OCI-LY1 (cell line): ENCODE data around the gene PLEKHA6.

Experiments
- H2AFZ ChIP-seq: fragments of 200-600 bp; sonication (generic), shearing (Covaris generic); 2 replicates; pipeline ENCODE4 v1.6.0; 2014; ENCODE audit warnings: antibody characterized with exemption, mild to moderate bottlenecking, low read length
- H3F3A ChIP-seq: fragments of 200-600 bp; sonication (generic), shearing (Covaris generic); 2 replicates; pipeline ENCODE4 v1.6.0; 2014; ENCODE audit warnings: mild to moderate bottlenecking, antibody characterized with exemption, low read length, moderate library complexity; ENCODE audit not compliant: insufficient read depth
- H3K27ac ChIP-seq: fragments of 200-600 bp; sonication (generic); 2 replicates; pipeline ENCODE4 v1.5.1; 2014; ENCODE audit warnings: low read length, mixed run types, mild to moderate bottlenecking, low read depth; ENCODE audit not compliant: poor library complexity, severe bottlenecking
- H3K27me3 ChIP-seq: fragments of 200-600 bp; sonication (generic); 2 replicates; pipeline ENCODE4 v1.6.0; 2014; ENCODE audit warnings: antibody characterized with exemption, mild to moderate bottlenecking, low read length, moderate library complexity; ENCODE audit not compliant: insufficient read depth
- H3K36me3 ChIP-seq: fragments of 200-600 bp; sonication (generic); 2 replicates; pipeline ENCODE4 v1.6.1; 2014; ENCODE audit warnings: mild to moderate bottlenecking, antibody characterized with exemption, low read length, moderate library complexity, mixed read lengths; ENCODE audit not compliant: insufficient read depth
- H3K4me1 ChIP-seq: fragments of 200-600 bp; sonication (generic); 2 replicates; pipeline ENCODE4 v1.5.1; 2014; ENCODE audit warnings: mild to moderate bottlenecking, low read length, moderate library complexity; ENCODE audit not compliant: insufficient read depth, severe bottlenecking
- H3K4me2 ChIP-seq: fragments of 200-600 bp; sonication (generic), shearing (Covaris generic); 2 replicates; pipeline ENCODE4 v1.6.1; 2014; ENCODE audit warnings: low read length
- H3K4me3 ChIP-seq: fragments of 200-600 bp; sonication (generic); 2 replicates; pipeline ENCODE4 v1.5.1; 2014; ENCODE audit warnings: low read length, low read depth, mild to moderate bottlenecking, mixed read lengths; ENCODE audit not compliant: poor library complexity, severe bottlenecking
- H3K79me2 ChIP-seq: fragments of 200-600 bp; shearing (Covaris generic); 2 replicates; pipeline ENCODE4 v1.6.1; 2016; ENCODE audit warnings: mixed run types, low read length, mixed read lengths; ENCODE audit not compliant: insufficient read depth
- H3K9ac ChIP-seq: fragments of 200-600 bp; sonication (generic), shearing (Covaris generic); 2 replicates; pipeline ENCODE4 v1.6.1; 2014; ENCODE audit warnings: mild to moderate bottlenecking, low read length, mixed read lengths
- H3K9me2 ChIP-seq: fragments of 200-600 bp; sonication (generic), shearing (Covaris generic); 2 replicates; pipeline ENCODE4 v1.6.1; 2014; ENCODE audit warnings: low read depth, mild to moderate bottlenecking, low read length, mixed read lengths
- H3K9me3 ChIP-seq: fragments of 200-600 bp; shearing (Covaris generic); 2 replicates; pipeline ENCODE4 v1.6.1; 2014; ENCODE audit warnings: low read length, mixed read lengths
- H4K20me1 ChIP-seq: fragments of 200-600 bp; sonication (generic), shearing (Covaris generic); 2 replicates; pipeline ENCODE4 v1.6.0; 2016; ENCODE audit warnings: mild to moderate bottlenecking, low read length; ENCODE audit not compliant: insufficient read depth
- EZH2 ChIP-seq: fragments of 200-600 bp; sonication (generic), shearing (Covaris generic); IDR thresholded peaks from 2 replicates; pipeline ENCODE4 v1.8.0; 2017; ENCODE audit warnings: borderline replicate concordance, mixed run types, mild to moderate bottlenecking, antibody characterized with exemption, low read length, moderate library complexity, mixed read lengths
- TF ChIP-seq, protein P1 (sequence below): fragments of 200-600 bp; sonication (generic), shearing (Covaris generic); IDR thresholded peaks from 2 replicates; pipeline ENCODE4 v1.5.1; 2017; ENCODE audit warnings: mild to moderate bottlenecking, antibody characterized with exemption, low read length, moderate library complexity, mixed read lengths

Gene PLEKHA6

DNA sequence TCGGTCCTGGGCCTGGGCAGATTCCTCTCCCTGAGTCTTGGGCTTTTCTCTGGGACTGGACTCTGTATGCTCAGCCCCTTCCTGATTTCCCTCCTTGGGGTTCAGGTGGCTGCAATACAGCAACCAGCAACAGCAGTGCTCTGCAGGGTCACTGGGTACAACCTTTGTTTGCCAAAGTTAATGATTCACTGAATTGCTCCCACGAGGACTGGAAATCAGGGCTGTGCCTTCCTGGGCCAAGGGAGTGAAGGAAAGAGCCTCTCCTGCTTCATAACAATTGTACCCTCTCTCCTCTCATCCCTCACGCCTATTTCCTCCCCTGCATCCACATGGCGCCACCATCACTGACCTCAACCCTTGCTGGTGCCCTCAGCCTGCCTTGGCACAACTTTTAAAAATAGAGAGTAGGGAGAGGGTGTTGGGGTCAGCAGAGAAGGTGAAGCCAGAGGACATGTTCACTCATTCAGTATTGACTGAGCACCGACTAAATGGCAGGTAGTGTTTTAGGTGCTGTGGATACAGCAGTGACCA lies 93.2 kb downstream of the PLEKHA6 start:
- H3K4me1 ChIP-seq = no peaks in the 10 kb centered on the region

DNA sequence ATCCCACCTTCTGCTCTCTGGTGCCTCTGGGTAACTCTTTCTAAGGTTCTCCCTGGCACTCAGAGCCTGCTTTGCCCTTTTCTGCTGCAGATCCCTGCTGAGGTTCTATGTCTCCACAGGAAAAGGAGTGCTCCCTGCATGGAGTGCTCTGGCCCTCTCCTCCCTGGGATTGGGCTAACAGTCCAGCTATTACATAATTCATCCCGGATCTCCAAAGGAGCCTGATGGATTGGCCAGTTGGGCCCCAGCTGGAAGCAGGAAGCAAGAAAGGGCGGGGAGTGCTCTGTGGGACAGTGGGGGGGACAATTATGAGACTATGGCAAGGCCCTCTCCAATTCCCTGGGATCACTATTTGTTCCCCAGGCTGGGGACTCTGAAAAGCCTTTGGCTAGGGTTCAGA lies 94.1 kb downstream of the PLEKHA6 start:
- Histone ChIP-seq H3K27ac (no peak overlapping the region), H3K79me2 (no peaks in the 10 kb centered on the region), H3K27me3 (no peaks in the 10 kb centered on the region; the same call in 1 of the 2 replicates), H3K9me3 (no peaks in the 10 kb centered on the region), H3K4me1 (no peaks in the 10 kb centered on the region), H3K4me2 (no peak overlapping the region), H2AFZ (no peak overlapping the region), H3K36me3 (no peaks in the 10 kb centered on the region), H3K9me2 (no peaks in the 10 kb centered on the region), H3K4me3 (no peak overlapping the region), H3F3A (no peaks in the 10 kb centered on the region), H4K20me1 (no peaks in the 10 kb centered on the region), H3K9ac (no peak overlapping the region)
- no peak for TF ChIP-seq EZH2
- TF ChIP-seq, protein P1, sequence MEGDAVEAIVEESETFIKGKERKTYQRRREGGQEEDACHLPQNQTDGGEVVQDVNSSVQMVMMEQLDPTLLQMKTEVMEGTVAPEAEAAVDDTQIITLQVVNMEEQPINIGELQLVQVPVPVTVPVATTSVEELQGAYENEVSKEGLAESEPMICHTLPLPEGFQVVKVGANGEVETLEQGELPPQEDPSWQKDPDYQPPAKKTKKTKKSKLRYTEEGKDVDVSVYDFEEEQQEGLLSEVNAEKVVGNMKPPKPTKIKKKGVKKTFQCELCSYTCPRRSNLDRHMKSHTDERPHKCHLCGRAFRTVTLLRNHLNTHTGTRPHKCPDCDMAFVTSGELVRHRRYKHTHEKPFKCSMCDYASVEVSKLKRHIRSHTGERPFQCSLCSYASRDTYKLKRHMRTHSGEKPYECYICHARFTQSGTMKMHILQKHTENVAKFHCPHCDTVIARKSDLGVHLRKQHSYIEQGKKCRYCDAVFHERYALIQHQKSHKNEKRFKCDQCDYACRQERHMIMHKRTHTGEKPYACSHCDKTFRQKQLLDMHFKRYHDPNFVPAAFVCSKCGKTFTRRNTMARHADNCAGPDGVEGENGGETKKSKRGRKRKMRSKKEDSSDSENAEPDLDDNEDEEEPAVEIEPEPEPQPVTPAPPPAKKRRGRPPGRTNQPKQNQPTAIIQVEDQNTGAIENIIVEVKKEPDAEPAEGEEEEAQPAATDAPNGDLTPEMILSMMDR = no peak

More for the DNA sequence above, 93.2 kb downstream of the PLEKHA6 start:
- Histone ChIP-seq H3K9me3 (no peaks in the 10 kb centered on the region), H3K4me2 (no peak overlapping the region), H2AFZ (no peak overlapping the region), H3K4me3 (no peak overlapping the region), H3F3A (no peaks in the 10 kb centered on the region), H4K20me1 (no peaks in the 10 kb centered on the region), H3K27me3 (no peaks in the 10 kb centered on the region; the same call in 1 of the 2 replicates), H3K9ac (no peak overlapping the region), H3K36me3 (no peaks in the 10 kb centered on the region), H3K27ac (no peak overlapping the region), H3K9me2 (no peaks in the 10 kb centered on the region), H3K79me2 (no peaks in the 10 kb centered on the region)
- TF ChIP-seq EZH2 = no peak
- TF ChIP-seq, protein P1 = no peak

DNA sequence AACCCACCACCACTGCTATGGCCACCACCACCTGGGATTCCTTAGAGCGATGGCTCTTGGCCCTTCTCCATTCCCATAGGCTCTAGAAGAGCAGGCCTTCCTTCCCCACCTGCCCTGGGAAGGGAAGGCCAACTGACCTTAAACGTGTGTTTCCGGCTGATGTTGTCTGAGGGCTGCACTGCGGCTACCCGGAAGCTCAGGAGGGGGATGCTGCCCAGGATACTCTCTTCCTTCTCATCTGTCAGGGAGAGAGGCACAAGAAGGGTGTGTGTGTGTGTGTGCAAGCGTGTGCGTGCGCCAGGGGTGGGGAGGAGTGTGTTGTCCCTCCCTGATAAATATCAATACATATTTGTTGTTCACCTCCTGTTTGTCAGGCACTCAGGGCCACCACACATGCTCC lies 94.9 kb downstream of the PLEKHA6 start:
- H4K20me1 ChIP-seq = no peaks in the 10 kb centered on the region
- TF ChIP-seq, protein P1 = no peak
- no peak for TF ChIP-seq EZH2
- H3F3A ChIP-seq = no peaks in the 10 kb centered on the region
- H3K4me2 ChIP-seq = no peak overlapping the region
- no peaks in the 10 kb centered on the region for H3K36me3 ChIP-seq
- no peaks in the 10 kb centered on the region for H3K4me1 ChIP-seq
- no peak overlapping the region for H2AFZ ChIP-seq
- no peak overlapping the region for H3K4me3 ChIP-seq
- H3K27me3 ChIP-seq = no peaks in the 10 kb centered on the region; the same call in 1 of the 2 replicates
- no peaks in the 10 kb centered on the region for H3K9me2 ChIP-seq
- H3K9me3 ChIP-seq = no peaks in the 10 kb centered on the region
- no peaks in the 10 kb centered on the region for H3K79me2 ChIP-seq
- H3K27ac ChIP-seq = no peak overlapping the region
- H3K9ac ChIP-seq = no peak overlapping the region
